Measurements from ENCODE around the gene ATP8A2.

- no peak for TF ChIP-seq CTCF (conservative IDR thresholded peaks at IDR 0.05)
- no peak for TF ChIP-seq ZFX (IDR thresholded peaks at IDR 0.05)
Measured at GRCh38 chr13:25762281-25762680, 390.5 kb downstream of the ATP8A2 start.
